HG03135 (cell line): ENCODE results near the gene HYAL2.

Experiments
- ATAC-seq: cut with Tn5 transposase; IDR thresholded peaks from one replicate; pipeline ENCODE4 v1.9.1; 2021; ENCODE audit warnings: mild to moderate bottlenecking, moderate library complexity; ENCODE audit not compliant: unreplicated experiment

HYAL2 gene

DNA sequence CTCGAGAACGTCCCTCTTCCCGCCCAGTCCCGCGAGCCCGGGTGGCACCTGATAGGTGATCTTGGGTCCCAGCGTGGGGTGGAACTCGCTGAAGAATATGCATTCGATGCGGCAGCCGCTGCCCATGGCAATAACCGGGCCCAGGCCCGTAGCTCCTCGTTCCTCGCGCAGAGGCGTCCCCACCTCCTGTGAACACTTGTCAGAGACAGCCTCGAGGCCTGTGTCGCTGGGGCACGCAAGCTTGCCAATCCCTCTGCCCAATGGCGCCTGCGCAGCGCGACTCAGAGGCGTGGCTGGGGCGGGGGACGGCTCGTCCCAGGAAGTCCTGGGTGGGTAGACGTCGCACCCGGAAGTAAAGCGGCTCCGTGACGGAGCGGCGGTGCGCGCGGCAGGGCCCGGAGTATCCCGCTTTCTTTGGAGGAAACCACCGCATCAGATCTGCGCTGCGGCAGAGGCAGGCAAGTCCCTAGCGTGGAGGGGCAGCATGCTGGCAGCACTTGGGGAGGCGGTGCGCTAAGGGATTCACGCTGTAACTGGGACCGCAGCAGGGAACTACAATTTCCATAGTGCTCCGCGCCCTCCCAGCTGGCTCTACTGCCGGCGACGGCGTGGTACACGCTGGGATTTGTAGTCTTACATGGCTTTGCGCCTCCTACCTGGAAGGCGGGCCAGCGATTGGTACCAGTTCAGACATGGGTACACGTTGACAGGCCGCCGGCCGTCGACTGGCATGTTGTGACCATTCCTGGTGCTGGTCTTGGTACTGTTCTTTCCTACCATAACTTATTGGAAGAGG is 28.2 kb upstream of the HYAL2 start, which contains the start of the genes CYB561D2 and NPRL2:
TSS of gene CYB561D2 (plus strand) at position 336 of the 796 bp plus-strand sequence. CDS start 572 bp downstream, outside the sequence.
TSS of gene NPRL2 (minus strand) at position 249 of the 796 bp plus-strand sequence. CDS start at position 126, 123 bp downstream.
- peak; percentile 78 for ATAC-seq

DNA sequence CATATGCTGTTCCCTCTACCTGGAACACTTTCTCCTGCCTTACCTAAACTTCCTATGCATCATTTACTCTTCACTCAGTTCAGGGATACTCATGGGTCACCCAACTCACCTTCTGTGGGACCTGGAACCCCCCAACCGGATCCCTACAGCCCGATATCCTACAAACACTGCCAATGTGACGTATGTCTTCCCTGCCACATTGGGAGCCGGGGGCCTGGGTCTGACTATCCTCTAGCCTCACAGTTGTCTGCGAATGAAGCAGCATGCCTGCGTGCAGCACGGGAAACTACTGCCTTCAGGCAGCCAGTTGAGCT is 27.6 kb upstream of the HYAL2 start:
- ATAC-seq, result no peak

DNA sequence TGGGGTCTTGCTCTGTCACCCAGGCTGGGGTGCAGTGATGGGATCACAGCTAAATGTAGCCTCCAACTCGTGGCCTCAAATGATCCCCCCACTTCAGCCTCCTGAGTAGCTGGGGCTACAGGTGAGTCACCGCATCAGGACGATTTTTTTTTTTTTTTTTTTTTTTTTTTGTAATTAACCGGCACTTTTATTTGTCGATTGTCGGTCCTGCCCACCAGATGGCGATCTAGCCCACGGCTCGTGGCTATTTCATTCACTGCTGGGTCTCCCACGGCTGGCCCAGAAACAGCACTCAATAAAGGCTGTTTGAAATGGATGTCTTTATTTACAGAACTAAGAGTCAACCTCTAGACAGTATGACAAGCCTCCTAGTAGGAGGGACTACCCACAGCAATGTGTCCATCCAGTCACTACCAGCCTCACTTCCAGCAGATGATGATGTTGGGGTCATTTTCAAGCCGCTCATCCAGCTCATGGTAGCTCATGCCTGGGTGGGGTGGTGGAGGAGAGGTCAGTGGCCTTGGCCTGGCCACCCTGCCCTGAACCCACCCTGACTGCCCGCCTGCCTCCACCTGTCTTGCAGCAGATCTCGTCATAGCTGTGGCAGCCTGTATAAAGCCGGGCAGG is 24.8 kb upstream of the HYAL2 start:
- no peak for ATAC-seq

DNA sequence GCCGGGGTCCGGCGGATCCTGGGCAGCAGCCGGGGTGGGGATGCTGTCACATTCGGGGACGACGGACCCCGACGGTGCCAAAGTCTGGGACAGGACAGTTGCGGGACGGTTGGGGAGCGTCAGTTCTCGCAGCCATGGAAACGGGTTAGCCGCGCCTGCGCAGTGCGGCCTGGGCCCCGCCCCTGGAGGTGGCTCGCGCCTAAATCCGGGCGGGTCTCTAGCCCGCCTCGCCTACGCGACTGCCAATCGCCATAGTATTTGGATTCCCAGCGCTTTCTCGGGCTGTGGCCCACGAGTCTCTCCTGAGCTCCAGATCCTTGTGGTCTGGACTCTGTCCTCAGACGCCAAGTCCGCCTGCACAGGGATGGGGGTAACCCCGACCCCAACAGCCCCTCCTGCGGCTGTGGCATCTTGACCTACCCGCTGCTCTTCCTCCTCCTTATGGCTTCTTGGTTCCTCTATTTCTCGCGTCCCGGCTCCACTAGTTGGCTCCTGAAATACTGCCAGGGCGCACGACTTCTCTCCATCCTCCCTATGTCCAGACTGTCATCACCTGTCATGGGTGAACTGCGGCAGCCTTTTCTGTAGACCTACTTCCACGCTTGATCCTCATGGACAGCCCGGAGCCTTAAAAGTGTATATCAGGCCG is 23.2 kb upstream of the HYAL2 start, which contains the start of gene ZMYND10:
TSS of gene ZMYND10 (minus strand) at position 147 of the 649 bp plus-strand sequence. CDS start 153 bp downstream, outside the sequence.
- no peak for ATAC-seq

DNA sequence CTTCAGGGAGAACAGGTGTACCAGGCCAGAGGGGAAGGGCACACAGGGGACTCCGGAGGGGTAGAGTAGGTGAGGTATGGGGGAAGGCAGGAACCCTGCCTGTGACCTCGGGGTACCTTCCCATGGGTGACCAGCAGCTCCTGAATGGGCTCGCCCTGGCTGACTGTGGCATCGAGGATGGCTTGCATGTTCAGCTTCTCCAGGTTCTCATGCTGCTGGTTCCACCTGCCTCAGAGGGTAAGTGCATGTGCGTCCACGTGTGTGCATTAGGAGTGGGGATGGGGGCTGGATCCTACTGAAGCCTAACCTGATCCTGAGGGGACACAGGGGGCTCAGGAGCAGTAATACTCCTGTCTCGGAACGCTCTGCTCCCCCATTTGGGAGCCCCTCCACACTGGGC is 22.5 kb upstream of the HYAL2 start:
- ATAC-seq, result no peak

DNA sequence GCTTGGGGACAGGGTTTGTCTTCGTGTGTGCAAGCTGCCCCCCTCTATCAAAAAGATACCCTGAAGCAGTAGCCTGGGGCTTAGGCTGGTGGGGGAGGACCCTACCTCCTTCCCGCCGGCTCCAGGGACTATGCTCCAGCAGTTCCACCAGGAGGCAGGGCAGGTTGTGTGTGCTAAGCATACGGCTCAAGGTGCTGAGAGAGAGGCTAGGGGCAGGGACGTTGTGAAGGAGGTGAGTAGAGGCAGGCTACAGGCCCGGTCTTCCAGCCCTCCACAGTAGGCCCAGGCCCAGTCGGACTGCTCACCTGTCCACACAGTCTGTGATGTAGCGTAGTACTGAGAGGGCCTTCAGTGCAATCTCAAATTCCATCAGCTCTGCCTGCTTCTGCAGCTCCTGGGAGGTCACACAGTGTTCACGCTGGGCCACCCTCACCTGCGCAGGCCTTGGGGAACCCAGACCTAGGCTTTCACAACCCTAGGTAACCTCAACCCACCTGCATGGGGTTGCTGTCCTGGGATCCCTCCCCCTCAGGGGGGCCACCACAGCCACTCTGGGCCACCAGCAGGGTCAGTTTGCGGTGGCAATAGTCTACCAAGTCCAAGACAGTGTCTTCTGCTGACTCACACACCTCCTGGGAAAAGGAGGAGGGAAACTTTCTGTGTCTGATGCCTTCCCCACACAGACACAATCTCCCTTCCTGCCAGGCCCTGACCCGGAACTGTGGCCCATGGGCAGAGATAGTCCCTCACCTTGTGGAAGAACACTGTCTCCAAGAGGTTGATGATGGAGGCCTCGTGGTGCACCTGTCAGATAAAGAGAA is 20.5 kb upstream of the HYAL2 start:
- no peak for ATAC-seq

DNA sequence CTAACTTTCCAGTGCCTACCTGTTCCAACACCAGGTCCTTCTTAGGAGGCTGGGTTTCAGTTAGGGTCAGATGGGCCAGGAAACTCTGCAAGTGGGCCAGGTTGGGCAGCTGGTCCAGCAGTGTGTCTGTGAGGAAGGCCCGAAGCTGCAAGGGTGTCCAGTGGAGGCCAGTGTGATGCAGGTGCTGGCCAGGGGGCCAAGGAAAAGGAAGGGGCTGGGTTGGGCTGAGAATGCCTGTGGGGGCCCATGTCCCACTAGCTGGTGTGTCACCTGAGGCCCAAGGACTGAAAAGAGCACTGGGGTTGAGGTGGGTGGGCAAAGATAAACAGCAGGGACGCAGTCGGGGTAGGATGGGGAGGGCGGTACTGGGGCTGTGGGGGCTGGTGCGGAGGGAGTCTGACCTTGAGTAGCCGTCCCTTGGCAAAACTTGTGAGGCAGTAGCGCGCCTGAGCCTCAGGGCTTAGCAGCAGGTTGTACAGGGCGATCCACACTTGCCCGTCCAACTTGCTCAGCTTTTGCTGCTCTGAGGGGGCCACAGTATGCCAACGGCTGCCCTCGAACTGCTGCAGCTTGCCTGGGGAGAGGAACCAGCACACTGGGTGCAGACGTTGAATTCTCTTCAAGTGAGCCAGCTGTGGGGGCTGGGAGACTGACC is 19.6 kb upstream of the HYAL2 start:
- no peak for ATAC-seq

DNA sequence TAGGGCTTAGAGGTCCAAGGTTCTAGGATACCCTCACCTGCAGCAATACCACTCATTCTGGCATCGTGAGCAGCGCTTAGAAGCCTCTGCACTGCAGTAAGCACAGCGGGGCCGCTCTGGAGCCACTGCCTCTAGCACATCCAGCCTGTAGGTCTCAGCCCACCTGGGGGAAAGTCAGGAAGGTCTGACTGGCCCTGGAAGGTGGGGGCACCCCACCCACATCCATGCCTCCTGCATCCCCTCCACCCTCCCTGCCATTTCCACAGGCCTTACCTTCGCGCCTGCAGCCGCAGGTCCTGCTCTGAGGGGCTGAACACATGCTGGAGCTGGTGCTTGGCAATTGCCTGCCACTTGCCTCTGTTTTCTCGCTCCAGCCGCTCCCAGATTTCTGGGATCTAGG is 19.0 kb upstream of the HYAL2 start:
- no peak for ATAC-seq

DNA sequence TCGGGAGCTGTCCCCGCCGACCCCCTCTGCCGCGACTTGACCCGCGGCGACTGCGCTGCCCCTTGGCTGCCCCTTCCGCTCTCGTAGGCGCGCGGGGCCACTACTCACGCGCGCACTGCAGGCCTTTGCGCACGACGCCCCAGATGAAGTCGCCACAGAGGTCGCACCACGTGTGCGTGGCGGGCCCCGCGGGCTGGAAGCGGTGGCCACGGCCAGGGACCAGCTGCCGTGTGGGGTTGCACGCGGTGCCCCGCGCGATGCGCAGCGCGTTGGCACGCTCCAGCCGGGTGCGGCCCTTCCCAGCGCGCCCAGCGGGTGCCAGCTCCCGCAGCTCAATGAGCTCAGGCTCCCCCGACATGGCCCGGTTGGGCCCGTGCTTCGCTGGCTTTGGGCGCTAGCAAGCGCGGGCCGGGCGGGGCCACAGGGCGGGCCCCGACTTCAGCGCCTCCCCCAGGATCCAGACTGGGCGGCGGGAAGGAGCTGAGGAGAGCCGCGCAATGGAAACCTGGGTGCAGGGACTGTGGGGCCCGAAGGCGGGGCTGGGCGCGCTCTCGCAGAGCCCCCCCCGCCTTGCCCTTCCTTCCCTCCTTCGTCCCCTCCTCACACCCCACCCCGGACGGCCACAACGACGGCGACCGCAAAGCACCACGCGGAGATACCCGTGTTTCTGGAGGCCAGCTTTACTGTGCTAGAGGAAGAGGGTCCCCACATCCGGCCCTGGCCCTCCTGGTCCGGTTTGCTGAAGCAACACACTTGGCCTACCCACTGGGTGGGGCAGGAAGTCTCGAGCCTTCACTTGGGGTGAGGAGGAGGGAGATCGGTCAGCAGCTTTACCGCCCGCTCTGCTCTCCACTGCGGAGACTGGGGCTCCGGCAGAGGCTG is 18.1 kb upstream of the HYAL2 start, which contains the start of gene RASSF1:
TSS of gene RASSF1 (minus strand) at position 389 of the 882 bp plus-strand sequence. CDS start at position 358, 31 bp downstream.
- ATAC-seq, result no peak

DNA sequence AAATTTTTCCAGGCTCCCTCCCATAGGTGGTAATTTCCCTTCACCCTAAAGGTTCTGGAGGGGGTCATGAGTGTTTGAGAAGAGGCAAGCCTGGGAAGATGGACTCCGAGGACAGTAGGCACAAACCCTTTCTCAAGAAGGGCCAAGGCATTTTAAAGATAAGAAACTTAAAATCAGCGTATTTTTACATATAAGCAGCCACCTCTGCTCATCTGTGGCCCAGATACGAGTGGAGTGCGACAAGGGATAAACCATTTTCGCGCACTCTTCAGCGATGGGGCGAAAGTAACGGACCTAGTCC is 17.6 kb upstream of the HYAL2 start:
- no peak for ATAC-seq

DNA sequence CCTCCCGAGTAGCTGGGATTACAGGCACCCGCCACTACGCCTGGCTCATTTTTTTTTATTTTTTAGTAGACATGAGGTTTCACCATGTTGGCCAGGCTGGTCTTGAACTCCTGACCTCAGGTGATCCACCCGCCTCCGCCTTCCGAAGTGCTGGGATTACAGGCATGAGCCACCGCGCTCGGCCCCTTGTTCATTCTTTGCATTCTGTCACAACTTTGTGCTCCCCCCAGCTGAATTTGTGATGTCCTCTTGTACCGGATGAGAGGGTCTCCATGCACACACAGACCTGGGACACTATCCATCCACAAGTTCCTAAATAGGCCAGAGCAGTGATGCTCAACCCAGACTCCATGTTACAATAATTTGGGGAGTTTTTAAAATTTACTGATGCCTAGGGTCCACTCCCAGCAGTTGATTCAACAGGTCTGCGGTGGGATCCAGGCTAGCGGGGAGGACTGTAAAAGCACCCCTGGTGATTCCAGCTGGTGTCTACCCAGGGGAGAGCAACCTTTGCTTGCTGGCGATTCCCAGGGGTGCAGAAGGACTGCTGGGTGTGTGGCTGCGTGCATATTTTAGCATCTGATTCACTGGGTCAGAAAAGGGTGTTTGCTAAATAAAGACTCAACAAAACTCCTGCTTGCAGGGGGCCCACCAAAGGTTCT is 17.1 kb upstream of the HYAL2 start:
- ATAC-seq, result no peak

DNA sequence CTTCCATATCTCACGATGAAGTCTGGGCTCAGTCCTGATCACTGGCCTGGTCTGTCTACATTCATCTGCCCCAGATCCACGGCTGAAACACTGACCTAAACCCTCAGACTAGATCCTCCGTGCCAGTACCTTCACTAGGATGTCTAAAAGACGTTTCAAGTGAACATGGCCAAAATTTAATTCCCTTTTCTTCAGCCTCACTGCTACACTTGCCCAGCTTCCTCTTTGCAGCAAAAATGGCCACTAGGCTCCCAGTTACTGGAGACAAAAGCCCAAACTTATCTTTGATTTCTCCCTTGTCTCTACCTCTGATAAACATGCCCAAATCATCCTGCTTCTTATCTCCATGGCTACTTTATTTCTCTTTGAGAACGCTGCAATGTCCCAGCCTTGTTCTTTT is 16.4 kb upstream of the HYAL2 start:
- ATAC-seq, result no peak

DNA sequence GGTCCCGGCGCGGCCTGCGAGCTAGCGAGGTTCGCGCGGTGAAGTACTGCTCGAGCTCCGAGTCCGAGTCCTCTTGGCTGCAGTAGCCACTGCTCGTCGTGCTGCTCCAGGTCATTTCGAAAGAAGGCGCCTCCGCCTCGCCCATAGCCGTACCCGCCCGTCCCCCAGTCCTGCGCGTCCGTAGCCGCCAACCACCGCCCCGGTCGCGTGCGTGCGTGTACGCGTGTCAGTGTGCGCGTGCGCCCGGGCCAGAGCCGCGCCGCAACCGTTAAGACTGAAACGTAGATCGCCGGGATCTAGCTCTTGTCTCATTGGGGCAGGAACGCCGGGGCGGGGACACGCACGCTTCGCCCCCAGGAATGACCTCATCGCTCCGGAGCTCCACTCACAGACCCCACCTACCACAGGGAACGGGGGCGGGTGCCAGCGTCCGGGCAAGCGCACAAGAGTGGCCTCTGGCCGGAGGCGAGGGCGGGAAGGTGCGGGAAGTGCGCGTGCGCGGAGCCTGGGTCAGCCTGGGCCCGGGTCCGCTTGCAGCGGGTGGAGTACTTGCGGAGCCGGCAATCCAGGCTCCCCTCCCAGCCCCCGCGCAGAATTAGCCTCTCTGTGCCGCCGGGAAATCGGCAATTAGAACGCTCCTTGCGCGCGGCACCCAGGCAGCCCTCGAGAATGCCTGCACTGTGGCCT is 14.8 kb upstream of the HYAL2 start:
- peak; percentile 67 for ATAC-seq

DNA sequence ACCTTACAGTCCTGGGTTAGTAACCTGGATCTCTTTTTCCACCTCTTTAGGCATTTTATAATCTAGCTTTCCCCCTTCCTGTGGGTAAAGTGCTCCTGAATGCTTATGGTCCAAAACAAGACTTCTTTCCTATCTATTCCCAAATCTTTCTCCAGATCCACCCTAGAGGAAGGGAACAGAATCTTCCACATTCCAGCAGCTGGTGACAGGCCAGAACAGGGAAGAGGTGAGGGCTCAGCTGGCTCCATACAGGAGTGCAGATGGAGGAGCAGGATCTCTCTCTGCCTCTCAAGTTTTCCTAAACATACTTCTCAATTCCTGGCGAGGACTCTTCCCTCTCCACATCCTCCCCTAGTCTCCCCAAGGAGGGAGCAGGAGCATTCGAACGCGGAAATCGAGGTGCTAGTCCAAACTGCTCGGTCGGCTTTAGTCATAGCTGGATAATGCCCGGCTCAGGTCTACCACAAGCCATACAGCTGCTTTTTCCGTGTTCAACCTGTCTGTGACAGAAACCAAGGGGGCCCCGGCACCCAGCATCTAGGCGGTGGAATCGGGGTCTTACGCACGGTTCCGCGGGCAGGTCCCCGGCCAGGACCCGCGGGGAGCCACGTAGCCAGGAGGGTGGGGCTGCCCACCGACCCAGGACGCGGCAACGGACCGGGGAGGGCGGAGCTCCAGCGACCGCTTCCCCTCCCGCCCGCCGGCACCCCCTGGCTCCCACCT is 14.1 kb upstream of the HYAL2 start:
- peak; percentile 27 for ATAC-seq

DNA sequence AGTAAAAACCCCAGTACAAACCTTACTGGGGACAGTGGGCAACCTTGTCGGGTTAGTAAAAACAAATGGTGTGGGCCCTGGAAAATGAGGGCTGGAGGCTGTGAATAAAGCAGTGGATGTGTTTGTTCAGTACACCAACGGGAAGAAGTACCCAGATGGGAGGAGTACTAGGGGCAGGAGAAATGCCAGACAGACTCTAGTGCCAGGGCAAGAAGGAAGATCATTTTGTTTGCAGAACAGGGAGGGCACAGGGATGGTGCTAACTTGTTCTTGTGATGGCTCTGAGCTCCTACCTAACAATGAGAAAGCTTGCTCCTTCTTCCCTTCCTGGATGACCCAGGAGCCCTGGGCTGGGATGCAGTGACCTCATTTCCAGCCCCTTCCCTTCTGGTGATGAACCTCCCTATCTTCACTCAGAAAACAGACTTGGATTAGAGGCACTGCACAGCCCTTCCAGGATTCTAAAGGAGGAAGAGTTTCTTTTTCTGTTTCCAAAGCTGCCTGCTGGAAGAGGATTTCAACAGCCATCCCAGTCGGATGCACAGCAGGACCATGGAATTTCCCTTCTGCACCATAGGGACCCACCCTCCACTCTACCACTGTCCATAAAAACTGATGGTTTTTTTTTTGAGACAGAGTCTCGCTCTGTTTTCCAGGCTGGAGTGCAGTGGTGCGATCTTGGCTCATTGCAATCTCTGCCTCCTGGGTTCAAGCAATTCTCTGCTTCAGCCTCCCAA is 12.0 kb upstream of the HYAL2 start:
- no peak for ATAC-seq

DNA sequence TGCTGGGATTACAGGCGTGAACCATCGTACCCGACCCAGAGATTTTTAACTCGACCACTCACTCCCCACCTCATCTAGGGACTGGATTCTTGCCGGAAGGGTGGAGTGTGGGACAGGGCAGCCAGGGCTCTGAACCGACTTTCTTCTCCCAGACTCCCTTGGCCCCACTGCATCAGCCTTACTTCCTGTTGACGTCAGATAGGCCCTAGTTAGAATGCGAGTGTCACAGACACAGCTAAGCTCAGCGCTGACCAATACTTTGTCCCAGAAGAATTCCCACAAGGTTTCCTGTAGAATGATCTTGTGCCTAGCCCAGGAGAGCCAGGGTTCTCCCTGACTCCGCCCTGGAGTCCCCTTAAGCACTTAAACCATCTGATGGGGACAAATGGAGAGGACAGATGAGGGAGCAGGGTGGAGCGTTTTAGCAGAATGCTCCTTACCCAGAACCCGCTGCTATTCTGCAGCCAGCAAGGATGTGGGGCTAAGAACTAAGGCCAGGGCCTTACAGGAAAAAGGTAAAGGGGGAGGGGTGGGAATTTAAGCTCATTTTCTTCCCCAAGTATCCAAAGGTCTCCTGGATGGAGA is 11.3 kb upstream of the HYAL2 start:
- no peak for ATAC-seq
